OCI-LY7 (cell line): ENCODE data around the gene MAML3.

ENCODE experiments used
- CTCF ChIP-seq: fragments of 200-600 bp; sonication (generic); conservative IDR thresholded peaks from 2 replicates; pipeline ENCODE4 v1.5.1; 2014; ENCODE audit warnings: mild to moderate bottlenecking, antibody characterized with exemption, low read length, moderate library complexity, mixed read lengths
- EZH2phosphoT487 ChIP-seq: fragments of 200-600 bp; sonication (generic); IDR thresholded peaks from 2 replicates; pipeline ENCODE4 v1.6.1; 2018; ENCODE audit warnings: low read depth, borderline replicate concordance, mild to moderate bottlenecking, mixed run types, antibody characterized with exemption, low read length, moderate library complexity, mixed read lengths

GRCh38 chr4:139904406-139904805, 249.6 kb downstream of the MAML3 start:
- TF ChIP-seq CTCF (no peak), EZH2phosphoT487 (no peak)
